DMS 273 (cell line): Measurements from ENCODE around the gene LRRC4C.

Source experiments
- DNase-seq: peaks from one replicate; lab custom pipeline; 2025; ENCODE audit not compliant: unreplicated experiment; lab: John Stamatoyannopoulos, UW

The LRRC4C gene

GRCh38 chr11:40388097-40388818 lies 1071.2 kb downstream of the LRRC4C start:
- DNase-seq: no peak

GRCh38 chr11:40387240-40387980 lies 1072.0 kb downstream of the LRRC4C start:
- DNase-seq: no peak

- DNase-seq: no peak
These were observed 1074.5 kb downstream of the LRRC4C start for GRCh38 chr11:40384991-40385390.

GRCh38 chr11:40381481-40381880 lies 1078.0 kb downstream of the LRRC4C start:
- no peak for DNase-seq

- DNase-seq: no peak
These were observed 1078.6 kb downstream of the LRRC4C start for GRCh38 chr11:40380835-40381234.

- no peak for DNase-seq
These were observed 1083.1 kb downstream of the LRRC4C start for GRCh38 chr11:40376331-40376730.

GRCh38 chr11:40370821-40371616 lies 1088.4 kb downstream of the LRRC4C start:
- DNase-seq: no peak

- DNase-seq: no peak
These were observed 1099.2 kb downstream of the LRRC4C start for GRCh38 chr11:40360206-40360798.

- no peak for DNase-seq
These were observed 1105.3 kb downstream of the LRRC4C start for GRCh38 chr11:40354121-40354520.

- no peak for DNase-seq
These were observed 1118.5 kb downstream of the LRRC4C start for GRCh38 chr11:40340911-40341310.

- no peak for DNase-seq
These were observed 1120.7 kb downstream of the LRRC4C start for GRCh38 chr11:40338739-40339138.

- no peak for DNase-seq
These were observed 1121.4 kb downstream of the LRRC4C start for GRCh38 chr11:40338062-40338461.

GRCh38 chr11:40337118-40337517 lies 1122.3 kb downstream of the LRRC4C start:
- no peak for DNase-seq

GRCh38 chr11:40328890-40329614 lies 1130.4 kb downstream of the LRRC4C start:
- no peak for DNase-seq

GRCh38 chr11:40323241-40323640 lies 1136.2 kb downstream of the LRRC4C start:
- DNase-seq: no peak

GRCh38 chr11:40321537-40321936 lies 1137.9 kb downstream of the LRRC4C start:
- no peak for DNase-seq

GRCh38 chr11:40316171-40316570 lies 1143.3 kb downstream of the LRRC4C start:
- no peak for DNase-seq

GRCh38 chr11:40315122-40315521 lies 1144.3 kb downstream of the LRRC4C start:
- no peak for DNase-seq

GRCh38 chr11:40314327-40314726 lies 1145.1 kb downstream of the LRRC4C start:
- DNase-seq: no peak

GRCh38 chr11:40306938-40307548 lies 1152.4 kb downstream of the LRRC4C start:
- DNase-seq: peak; percentile 41
